ENCODE results near the gene LIN9. TPM values are rescaled to one million over a fixed set of nuclear protein-coding genes. Genes with fewer than 3 reads are reported as not detected.

Gene LIN9
- total and polyA plus RNA-seq, 2 of the 8 experiments (the other 6 are each of a cell fraction or from before 2014, with no cell fraction given), result 5.6 to 12.6 TPM

- no peak overlapping the region for H3K56ac ChIP-seq (replicated peaks; ENCODE audit: insufficient read length, low read depth, low read length)
- no peak overlapping the region for H2BK15ac ChIP-seq (ENCODE audit: low read length)
- no peaks in the 10 kb centered on the region for H3K79me2 ChIP-seq (ENCODE audit: control insufficient read depth in 1 of 2, insufficient read depth in 2 of 2, low read length in 2 of 2)
- no peak overlapping the region for H2BK120ac ChIP-seq (replicated peaks; ENCODE audit: low read depth, low read length)
- H2AK5ac ChIP-seq (ENCODE audit: low read depth, low read length), result no peak overlapping the region
- no peak overlapping the region for H3K23ac ChIP-seq (ENCODE audit: insufficient read length)
- no peak overlapping the region for H4K5ac ChIP-seq (ENCODE audit: insufficient read length, low read depth, low read length)
- POLR2A ChIA-PET (ENCODE audit: partially characterized antibody), result no interaction called here
- no peak overlapping the region for H3K4me2 ChIP-seq (ENCODE audit: insufficient read depth in 1 of 2, low read depth in 2 of 2, low read length in 2 of 2)
- no peak overlapping the region for H3K27ac ChIP-seq (ENCODE audit: low read depth, low read length)
- H3K14ac ChIP-seq (ENCODE audit: insufficient read length), result no peak overlapping the region
- no peak overlapping the region for H2BK20ac ChIP-seq (ENCODE audit: low read length)
- no peaks in the 10 kb centered on the region for H3K79me1 ChIP-seq (ENCODE audit: low read depth, low read length)
- H3K36me3 ChIP-seq (ENCODE audit: control insufficient read depth in 2 of 4, insufficient read depth in 4 of 4, low read length in 3 of 4), result no peaks in the 10 kb centered on the region
- H2AFZ ChIP-seq (ENCODE audit: low read length), result no peak overlapping the region; the same call in 1 of the 2 replicates
- H3K9me3 ChIP-seq (ENCODE audit: insufficient read depth in 2 of 2, low read depth in 1 of 2, low read length in 1 of 2), result no peaks in the 10 kb centered on the region
- H3K23me2 ChIP-seq (ENCODE audit: low read depth, low read length), result no peaks in the 10 kb centered on the region
- no peak overlapping the region for H3K4me3 ChIP-seq (ENCODE audit: extremely low read depth in 1 of 4, insufficient read depth in 2 of 4, low read depth in 3 of 4, low read length in 4 of 4)
- no peak overlapping the region for H3K9ac ChIP-seq (replicated peaks in 1 of 4; ENCODE audit: extremely low read depth in 1 of 4, low read depth in 3 of 4, low read length in 3 of 4)
- no peak for DNase-seq (ENCODE audit: low read depth in 1 of 2, low spot score in 2 of 2)
- FAIRE-seq, result no peak
- no peaks in the 10 kb centered on the region for H4K20me1 ChIP-seq (replicated peaks in 1 of 2; ENCODE audit: control insufficient read depth in 1 of 2, insufficient read depth in 2 of 2, low read length in 2 of 2)
- H3K4me1 ChIP-seq (replicated peaks in 1 of 4; ENCODE audit: control insufficient read depth in 3 of 4, insufficient read depth in 4 of 4, low read length in 3 of 4), result no peaks in the 10 kb centered on the region
- no peaks in the 10 kb centered on the region for H3K27me3 ChIP-seq (replicated peaks in 1 of 4; ENCODE audit: control insufficient read depth in 3 of 4, extremely low read depth in 1 of 4, insufficient read depth in 3 of 4, low read length in 3 of 4)
- no peak for TF ChIP-seq EGR1 (IDR thresholded peaks at IDR 0.05; ENCODE audit: borderline replicate concordance, low read depth, low read length)
- CTCF ChIA-PET (ENCODE audit: partially characterized antibody), result no interaction called here
- no peak overlapping the region for H2BK12ac ChIP-seq (ENCODE audit: low read depth, low read length)
- WGBS, 2 experiments (ENCODE audit: extremely low coverage in 1 of 2, insufficient coverage in 1 of 2, insufficient read length in 1 of 2, insufficient replicate concordance in 2 of 2, low coverage in 1 of 2, low lambda C conversion rate in 2 of 2, missing lambda C conversion rate in 1 of 2), result 93% methylated on average over 11 of the region's 11 CpGs; no CpG with 5 or more reads in 1 of the 2 experiments
- H3K4ac ChIP-seq (replicated peaks; ENCODE audit: insufficient read length, low read depth, low read length), result no peak overlapping the region
- H2BK5ac ChIP-seq (ENCODE audit: low read depth, low read length), result no peak overlapping the region
- no peak overlapping the region for H4K91ac ChIP-seq (replicated peaks; ENCODE audit: insufficient read length, low read length)
- H3K18ac ChIP-seq (ENCODE audit: extremely low read depth, low read length), result no peak overlapping the region
- H4K8ac ChIP-seq (ENCODE audit: extremely low read depth, insufficient read depth, low read length), result no peak overlapping the region
Measured at GRCh38 chr1:226349081-226349480, 40.1 kb upstream of the LIN9 start.

All from H1 (cell line).